DND-41 (cell line): ENCODE measurements around the gene WFIKKN1.

Experiments
- CTCF ChIP-seq: IDR thresholded peaks from 2 replicates; pipeline ENCODE4 v1.5.1; 2012; ENCODE audit warnings: borderline replicate concordance, low read length, moderate library complexity, mild to moderate bottlenecking; ENCODE audit not compliant: poor library complexity, severe bottlenecking; ENCODE audit errors: extremely low read depth
- EZH2 ChIP-seq: IDR thresholded peaks from 3 replicates; pipeline ENCODE4 v1.6.1; 2012; ENCODE audit warnings: borderline replicate concordance, low read depth, mild to moderate bottlenecking, moderate library complexity, low read length, inconsistent platforms; ENCODE audit not compliant: severe bottlenecking

DNA sequence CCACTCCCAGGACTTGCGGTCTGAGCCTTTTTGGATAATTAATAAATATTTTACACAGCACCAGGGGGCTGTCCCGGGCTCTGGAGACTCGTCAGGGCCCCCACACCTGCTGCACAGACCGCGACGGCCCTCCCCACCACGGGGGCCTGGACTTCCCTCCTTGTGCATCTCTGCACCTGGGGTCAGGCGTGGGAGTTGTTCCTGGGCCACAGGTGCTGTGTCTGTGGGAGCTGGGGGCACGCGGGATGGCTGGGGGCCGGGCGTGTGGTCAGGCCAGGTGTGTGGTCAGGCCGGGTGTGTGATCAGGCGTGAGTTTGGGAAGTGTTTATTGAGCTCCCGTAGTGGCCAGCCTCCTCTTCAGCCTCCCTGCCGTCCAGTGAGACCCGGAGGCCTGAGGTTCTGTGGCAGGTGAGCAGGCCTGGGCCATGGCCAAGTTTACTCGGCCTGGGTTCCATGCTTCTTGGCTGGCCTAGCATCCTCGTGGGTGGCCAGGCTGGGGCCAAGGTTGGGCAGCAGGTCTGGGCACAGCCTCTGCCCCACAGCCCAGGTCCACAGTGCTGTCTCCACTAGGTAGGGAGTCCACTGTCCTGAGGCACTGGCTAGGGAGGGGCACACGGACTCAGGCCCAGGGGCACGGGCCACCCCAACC is 47.5 kb downstream of the WFIKKN1 start:
- TF ChIP-seq EZH2 (no peak), CTCF (no peak)
